ENCODE measurements around the gene CCNY.

DNA sequence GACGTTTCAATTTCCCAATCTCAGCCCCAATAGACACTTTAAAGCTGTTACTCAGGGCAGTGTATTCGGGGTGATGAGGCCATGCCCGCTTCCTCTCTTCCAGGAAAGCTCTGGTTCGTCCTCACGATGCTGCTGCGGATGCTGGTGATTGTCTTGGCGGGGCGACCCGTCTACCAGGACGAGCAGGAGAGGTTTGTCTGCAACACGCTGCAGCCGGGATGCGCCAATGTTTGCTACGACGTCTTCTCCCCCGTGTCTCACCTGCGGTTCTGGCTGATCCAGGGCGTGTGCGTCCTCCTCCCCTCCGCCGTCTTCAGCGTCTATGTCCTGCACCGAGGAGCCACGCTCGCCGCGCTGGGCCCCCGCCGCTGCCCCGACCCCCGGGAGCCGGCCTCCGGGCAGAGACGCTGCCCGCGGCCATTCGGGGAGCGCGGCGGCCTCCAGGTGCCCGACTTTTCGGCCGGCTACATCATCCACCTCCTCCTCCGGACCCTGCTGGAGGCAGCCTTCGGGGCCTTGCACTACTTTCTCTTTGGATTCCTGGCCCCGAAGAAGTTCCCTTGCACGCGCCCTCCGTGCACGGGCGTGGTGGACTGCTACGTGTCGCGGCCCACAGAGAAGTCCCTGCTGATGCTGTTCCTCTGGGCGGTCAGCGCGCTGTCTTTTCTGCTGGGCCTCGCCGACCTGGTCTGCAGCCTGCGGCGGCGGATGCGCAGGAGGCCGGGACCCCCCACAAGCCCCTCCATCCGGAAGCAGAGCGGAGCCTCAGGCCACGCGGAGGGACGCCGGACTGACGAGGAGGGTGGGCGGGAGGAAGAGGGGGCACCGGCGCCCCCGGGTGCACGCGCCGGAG lies 271.4 kb downstream of the CCNY start:
- TF ChIP-seq, protein P1, sequence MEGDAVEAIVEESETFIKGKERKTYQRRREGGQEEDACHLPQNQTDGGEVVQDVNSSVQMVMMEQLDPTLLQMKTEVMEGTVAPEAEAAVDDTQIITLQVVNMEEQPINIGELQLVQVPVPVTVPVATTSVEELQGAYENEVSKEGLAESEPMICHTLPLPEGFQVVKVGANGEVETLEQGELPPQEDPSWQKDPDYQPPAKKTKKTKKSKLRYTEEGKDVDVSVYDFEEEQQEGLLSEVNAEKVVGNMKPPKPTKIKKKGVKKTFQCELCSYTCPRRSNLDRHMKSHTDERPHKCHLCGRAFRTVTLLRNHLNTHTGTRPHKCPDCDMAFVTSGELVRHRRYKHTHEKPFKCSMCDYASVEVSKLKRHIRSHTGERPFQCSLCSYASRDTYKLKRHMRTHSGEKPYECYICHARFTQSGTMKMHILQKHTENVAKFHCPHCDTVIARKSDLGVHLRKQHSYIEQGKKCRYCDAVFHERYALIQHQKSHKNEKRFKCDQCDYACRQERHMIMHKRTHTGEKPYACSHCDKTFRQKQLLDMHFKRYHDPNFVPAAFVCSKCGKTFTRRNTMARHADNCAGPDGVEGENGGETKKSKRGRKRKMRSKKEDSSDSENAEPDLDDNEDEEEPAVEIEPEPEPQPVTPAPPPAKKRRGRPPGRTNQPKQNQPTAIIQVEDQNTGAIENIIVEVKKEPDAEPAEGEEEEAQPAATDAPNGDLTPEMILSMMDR (IDR thresholded peaks at IDR 0.05), result no peak
- no peak for TF ChIP-seq POLR2A (IDR thresholded peaks at IDR 0.05)

Data from lower leg skin (tissue), 3 donors.